NCI-H82 treated with DMSO at 0.1 percent for 48 hours (cell line): Measurements from ENCODE around the gene FMN2.

Experiments
- DNase-seq: peaks from one replicate; lab custom pipeline; 2025; ENCODE audit not compliant: unreplicated experiment; lab: John Stamatoyannopoulos, UW

Gene FMN2

DNA sequence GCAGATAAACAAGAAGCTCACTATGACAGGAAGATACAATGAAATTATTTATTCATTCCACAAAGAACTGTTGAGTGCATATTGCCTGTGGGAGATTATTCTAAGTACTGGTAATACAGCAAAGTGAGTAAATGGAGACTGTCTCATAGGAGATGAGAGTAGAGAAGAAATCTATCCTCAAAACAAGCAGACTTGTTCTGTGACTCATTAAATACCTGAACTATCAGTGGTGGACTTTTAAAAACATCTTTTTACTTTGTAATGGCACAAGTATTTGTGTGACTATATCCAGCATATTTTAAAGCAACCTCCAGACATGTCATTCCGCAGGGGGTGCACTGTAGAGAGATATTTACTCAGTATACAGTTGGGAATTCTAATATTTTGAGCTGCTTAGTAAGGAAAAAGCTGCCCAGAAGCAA, 259.2 kb downstream of the FMN2 start:
- no peak for DNase-seq

GRCh38 chr1:240351690-240352089, 260.0 kb downstream of the FMN2 start:
- DNase-seq: no peak

DNA sequence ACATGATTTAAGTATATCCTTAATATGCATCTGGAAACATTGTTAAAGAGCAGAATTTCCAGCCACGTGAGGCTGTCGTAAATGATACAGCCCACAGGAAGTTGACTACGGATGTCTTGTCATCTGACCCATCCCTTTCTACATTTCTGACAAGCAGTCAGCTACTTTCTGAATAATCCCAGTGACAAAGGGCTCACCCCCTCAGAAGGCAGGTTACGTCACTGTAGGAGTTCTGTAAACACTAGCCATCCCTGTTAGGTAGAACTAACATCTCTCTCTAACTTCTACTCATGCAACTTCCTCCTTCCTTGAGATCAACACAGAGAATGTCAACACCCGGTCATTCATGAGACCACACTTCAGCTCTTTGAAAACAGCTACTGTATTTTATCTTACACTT, 261.1 kb downstream of the FMN2 start:
- DNase-seq: no peak

DNA sequence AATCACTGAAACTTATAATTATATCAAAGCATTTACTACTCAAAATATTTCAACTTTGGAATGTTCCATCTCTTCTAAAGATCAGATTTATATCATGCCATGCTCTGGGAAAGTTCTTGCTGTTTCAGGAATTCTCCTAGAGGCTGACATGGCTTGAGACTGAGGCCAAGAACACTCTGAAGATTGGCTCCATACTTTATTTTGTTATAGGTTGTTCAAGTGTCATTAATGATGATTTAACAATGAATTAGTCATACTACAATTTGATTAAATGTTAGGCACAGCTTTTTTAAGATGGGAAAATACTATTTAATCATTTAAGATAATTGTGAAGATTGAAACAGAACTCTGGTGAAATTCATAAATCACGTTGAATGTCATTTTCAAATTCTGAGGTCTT, 264.9 kb downstream of the FMN2 start:
- DNase-seq: no peak

- no peak for DNase-seq
Observed at GRCh38 chr1:240362046-240362445, 270.4 kb downstream of the FMN2 start.

GRCh38 chr1:240362826-240363225, 271.1 kb downstream of the FMN2 start:
- no peak for DNase-seq

- DNase-seq: no peak
Observed at GRCh38 chr1:240363315-240363714, 271.6 kb downstream of the FMN2 start.

GRCh38 chr1:240363914-240364313, 272.2 kb downstream of the FMN2 start:
- DNase-seq: no peak

DNA sequence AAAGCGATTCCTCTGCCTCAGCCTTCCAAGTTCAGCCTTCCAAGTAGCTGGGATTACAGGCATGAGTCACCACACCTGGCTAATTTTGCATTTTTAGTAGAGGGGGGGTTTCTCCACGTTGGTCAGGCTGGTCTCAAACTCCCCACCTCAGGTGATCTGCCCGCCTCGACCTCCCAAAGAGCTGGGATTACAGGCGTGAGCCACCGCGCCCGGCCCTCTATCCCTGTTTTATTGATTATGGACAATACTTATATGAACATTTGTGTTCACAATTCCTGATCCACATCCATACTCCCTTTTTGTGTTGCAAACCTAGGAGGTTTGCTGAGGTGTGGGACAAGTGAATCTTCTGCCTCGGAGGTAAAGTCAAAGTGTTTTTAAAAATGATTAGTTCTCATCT, 275.0 kb downstream of the FMN2 start:
- DNase-seq: no peak

- DNase-seq: no peak
Observed at GRCh38 chr1:240385551-240385950, 293.9 kb downstream of the FMN2 start.

DNA sequence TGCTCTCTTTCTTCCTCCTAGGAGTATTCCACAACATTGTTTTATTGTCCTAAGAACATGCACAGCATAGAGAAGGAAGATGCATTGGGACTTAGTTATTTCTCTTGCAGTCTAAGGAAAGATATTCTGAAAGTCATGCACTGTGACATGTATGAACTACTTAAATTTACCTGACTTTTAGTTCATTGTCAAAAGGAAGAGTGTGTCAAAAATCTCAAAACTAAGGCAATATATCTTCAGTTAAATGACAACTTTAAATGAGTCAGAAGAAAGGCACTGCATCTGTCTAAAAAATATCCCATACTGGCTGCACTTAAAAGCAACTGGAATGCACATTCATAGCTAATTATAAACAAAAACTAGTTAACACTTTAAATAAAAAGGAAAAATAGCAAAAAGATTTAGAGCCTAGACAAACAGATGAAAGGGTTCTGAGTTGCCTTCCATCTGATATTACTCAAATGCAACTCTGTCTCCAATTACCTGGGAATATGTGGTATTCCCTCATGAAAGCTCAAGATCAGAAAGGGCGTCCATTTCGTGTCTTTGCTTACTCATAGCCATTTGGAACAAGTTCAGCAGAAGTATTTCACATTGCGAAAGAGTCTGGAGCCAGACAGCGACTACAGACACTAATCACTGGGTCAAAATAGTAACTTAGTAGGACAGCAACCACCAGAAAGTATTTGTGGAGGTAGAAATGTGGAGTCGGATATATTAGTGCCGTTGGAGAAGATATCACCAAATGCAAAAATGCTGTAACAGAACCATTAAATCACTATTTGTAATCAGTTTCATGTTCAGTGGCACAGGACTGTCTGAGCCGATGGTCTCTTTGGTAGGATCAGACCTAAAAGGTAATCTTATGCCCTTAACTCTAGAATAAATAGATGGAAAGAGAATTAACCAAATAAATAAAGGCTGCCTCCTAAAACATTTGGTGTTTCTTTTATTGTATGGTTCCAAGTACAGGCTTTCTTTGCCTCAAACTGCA, 294.6 kb downstream of the FMN2 start:
- DNase-seq: no peak

GRCh38 chr1:240387051-240387450, 295.4 kb downstream of the FMN2 start:
- no peak for DNase-seq

GRCh38 chr1:240391660-240392260, 300.1 kb downstream of the FMN2 start:
- DNase-seq: no peak

GRCh38 chr1:240394353-240394752, 302.7 kb downstream of the FMN2 start:
- no peak for DNase-seq

DNA sequence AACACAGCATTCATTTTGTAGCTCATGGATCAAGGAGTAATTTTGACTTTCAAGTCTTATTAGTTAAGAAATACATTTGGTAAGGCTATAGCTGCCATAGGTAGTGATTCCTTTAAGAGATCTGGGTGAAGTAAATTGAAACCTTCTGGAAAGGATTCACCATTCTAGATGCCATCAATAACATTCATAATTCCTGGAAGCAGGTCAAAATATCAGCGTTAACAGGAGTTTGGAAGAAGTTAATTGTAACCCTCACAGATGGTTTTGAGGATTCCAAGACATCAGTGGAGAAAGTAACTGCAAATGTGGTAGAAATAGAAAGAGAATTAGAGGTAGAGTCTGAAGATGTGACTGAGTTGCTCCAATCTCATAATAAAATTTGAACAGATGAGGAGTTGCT, 303.7 kb downstream of the FMN2 start:
- DNase-seq: no peak

- DNase-seq: no peak
Observed at GRCh38 chr1:240399381-240399780, 307.7 kb downstream of the FMN2 start.

GRCh38 chr1:240401731-240402130, 310.0 kb downstream of the FMN2 start:
- DNase-seq: no peak

GRCh38 chr1:240402326-240402725, 310.6 kb downstream of the FMN2 start:
- no peak for DNase-seq

DNA sequence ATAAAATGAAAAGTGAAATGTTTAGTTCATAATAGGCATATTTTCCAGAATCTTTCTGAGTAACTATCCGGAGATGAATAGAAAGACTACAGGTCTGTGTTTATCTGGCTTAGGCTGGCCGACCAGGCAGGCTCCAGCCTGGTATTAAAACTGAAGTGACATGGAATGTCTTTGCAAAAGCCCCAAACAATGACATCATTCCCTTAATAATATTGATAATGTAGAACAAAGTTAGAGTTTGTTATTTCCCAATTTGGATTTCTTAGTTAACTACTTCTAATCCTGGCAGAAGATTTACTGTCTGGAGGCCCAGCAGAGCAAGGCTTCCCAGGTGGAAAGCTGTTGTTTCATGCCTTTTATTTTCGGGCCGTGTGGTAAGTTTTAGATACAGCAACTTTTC, 312.6 kb downstream of the FMN2 start:
- no peak for DNase-seq

- no peak for DNase-seq
Observed at GRCh38 chr1:240405751-240406150, 314.1 kb downstream of the FMN2 start.

DNA sequence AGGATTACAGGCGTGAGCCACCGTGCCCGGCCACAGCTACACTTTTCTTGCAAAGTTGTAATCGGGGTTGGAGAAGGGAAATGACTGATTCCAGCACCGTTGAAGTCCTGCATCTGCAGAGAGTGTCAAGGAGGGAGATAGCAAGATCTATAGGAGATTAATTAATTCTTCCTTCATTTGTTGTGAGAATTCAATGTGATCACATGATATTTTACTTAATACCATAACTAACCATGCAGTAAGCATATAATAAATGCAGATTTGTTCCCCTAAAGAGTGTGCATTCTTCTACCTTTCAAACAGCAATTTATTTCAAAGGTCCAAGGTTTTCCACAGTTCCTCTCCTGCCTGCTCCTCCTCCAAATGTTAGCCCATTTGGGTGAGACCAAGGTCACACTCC, 315.7 kb downstream of the FMN2 start:
- no peak for DNase-seq

GRCh38 chr1:240409615-240410014, 317.9 kb downstream of the FMN2 start:
- DNase-seq: no peak
